NK-92 (cell line): Measurements from ENCODE around the gene PGLYRP3.

Experiments
- DNase-seq: peaks from one replicate; lab custom pipeline; 2025; ENCODE audit not compliant: unreplicated experiment; lab: John Stamatoyannopoulos, UW

The PGLYRP3 gene, protein sequence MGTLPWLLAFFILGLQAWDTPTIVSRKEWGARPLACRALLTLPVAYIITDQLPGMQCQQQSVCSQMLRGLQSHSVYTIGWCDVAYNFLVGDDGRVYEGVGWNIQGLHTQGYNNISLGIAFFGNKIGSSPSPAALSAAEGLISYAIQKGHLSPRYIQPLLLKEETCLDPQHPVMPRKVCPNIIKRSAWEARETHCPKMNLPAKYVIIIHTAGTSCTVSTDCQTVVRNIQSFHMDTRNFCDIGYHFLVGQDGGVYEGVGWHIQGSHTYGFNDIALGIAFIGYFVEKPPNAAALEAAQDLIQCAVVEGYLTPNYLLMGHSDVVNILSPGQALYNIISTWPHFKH

DNA sequence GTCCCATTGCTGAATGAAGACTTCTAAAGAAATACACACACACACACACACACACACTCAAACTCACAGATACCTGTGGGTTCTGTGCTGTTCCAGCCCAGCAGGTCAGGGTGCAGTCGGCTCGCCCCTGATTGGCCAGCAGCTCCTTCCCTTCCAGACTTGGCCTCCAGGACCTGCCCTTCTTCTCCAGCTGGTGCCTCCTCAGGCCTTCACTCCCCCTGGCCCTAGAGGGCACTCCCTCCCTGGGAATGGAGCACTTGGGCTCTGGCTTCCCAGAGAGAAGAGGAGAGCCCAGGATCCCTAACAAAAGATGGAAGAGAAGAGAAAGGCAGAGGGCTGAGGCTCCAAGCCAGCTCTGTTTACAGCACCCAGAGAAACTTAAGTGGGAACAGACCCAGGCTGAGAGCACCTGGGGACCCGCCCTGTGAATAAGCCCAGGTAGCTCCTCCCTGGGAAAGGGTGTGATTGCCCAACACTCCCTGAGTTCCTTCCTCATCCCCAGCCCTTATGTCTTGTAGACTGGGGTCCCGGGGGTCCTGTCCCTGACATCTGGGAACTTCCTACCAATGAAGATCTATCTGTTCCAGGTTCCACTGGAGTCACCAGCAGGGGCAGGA is at the start of gene PGLYRP3:
Gene PGLYRP3 (minus strand): TSS at position 383 of the 617 bp plus-strand sequence. CDS start 2,287 bp downstream, outside the sequence.
- DNase-seq, result no peak

DNA sequence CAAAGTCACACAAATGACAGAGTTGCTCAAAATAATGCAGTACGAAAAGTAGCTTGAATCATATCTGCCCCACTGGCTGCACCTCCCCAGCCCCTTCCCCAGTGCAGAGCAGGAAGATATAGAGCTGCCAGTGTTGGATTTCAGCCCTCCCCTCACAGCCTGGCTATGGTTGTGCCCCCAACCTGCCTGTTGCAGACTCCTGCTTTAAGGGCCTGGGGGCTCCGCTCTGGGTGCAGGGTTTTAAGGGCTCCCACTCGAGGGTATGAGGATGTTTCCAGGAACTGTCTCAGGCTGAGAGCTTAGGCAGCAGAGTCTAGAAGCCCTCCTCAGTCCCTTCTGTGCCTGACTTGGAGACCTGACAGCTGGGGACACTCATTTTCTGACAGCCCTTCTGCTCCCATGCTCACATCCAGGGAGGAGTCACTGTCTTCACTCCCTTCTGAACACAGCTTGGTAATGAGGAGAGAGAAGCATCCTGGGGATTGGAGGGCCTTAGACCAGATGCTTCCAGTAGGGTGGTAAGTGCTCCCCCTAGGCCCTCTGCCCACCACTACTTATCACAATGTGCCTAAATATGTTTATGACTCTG is 49.5 kb upstream of the PGLYRP3 start:
- no peak for DNase-seq

DNA sequence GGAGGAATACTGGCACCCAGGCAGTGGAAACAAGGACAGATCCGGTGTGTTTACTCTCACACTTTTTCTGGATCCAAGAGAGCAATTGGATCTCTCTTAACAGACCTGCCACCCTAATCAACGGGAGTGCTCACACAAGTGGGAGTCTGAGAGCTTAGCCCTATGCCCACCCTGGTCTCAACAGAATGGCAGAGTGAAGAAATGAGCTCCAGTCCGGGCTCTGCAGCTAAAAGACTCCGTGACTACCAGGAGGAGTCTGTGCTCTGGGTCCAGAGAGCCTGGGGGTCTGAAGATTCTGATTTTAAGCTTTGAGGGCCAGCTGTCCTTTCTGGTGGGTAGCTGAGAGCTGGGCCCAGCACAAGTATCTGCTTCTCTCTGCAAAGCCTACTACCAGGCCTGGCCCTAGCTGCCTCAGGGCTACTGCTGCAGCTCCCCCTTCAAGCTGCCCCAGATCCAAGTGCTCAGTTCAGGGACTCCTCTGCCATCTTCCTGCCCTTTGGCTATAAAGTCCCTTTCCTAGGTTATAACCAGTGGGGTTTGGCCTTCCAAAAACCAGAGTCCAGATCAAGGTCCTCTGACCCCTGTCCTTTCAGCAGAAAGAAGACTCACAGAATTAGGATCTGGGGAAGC is 48.8 kb upstream of the PGLYRP3 start:
- no peak for DNase-seq

DNA sequence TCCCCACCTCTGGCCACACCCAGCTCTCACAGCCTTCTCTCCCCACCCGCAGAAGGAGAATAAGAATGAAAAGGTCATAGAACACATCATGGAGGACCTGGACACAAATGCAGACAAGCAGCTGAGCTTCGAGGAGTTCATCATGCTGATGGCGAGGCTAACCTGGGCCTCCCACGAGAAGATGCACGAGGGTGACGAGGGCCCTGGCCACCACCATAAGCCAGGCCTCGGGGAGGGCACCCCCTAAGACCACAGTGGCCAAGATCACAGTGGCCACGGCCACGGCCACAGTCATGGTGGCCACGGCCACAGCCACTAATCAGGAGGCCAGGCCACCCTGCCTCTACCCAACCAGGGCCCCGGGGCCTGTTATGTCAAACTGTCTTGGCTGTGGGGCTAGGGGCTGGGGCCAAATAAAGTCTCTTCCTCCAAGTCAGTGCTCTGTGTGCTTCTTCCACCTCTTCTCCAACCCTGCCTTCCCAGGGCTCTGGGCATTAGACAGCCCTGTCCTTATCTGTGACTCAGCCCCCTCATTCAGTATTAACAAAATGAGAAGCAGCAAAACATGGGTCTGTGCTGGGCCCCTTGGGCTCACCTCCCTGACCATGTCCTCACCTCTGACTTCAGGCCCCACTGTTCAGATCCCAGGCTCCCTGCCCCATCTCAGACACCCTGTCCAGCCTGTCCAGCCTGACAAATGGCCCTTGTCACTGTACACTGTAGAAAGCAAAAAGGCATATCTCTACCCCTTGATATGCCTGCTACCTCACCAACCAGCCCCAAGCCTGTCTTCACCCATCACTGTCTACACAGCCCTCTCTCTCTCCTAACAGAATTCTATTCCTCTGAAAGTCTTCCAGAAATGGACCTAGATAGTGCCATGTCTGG is 48.1 kb upstream of the PGLYRP3 start:
- no peak for DNase-seq

DNA sequence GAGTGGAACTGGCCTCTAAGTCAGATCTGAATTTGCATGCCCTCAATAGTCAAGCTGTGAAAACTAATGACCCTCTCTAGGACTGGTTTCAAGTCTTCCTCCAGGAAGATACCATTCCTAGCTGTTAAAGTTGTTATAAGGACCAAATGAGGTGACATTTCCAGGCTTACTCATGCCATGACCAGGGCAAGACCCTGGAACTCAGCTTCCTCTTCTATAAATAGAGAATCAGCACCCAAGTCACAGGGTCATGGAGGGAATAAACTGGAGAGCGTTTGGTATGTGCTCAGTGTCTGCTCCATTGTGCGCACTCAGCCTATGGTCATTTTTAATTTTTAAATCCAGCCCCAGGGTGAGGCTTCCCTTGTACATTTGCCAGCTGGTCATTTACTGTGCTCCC is 47.4 kb upstream of the PGLYRP3 start:
- DNase-seq, result no peak

DNA sequence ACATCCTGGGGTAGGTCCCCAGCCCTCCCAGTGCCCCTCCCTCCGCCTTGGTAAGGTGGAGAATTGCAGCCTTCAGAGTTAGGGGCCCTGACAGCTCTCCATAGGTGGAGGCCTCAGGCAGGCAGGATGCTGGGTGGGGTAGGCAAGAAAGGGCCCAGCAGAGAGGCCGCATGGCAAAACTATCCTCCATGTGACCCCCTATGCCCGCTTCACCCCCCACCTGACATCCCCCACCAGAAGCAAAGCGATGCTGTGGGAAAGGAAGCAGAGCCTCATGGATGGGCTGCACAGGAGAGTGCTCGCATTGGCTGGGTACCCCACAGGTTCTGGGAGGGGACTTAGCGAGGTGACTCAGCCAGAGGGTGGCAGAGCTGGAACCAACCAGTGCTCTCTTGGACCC is 46.5 kb upstream of the PGLYRP3 start:
- DNase-seq, result no peak

DNA sequence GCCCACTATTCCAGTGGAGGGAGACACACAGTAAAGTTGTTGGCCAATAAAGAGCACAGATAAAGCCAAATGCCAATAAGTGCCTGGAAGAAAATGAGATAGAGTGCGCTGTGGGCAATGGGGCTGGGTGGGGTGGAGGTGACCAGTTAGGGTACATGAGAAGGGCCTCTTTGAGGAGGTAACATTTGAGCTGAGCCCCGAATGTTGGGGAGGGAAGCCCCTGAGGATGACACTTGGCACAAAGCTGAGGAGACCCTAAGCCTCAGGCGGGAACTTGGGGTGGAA is 45.9 kb upstream of the PGLYRP3 start:
- no peak for DNase-seq

DNA sequence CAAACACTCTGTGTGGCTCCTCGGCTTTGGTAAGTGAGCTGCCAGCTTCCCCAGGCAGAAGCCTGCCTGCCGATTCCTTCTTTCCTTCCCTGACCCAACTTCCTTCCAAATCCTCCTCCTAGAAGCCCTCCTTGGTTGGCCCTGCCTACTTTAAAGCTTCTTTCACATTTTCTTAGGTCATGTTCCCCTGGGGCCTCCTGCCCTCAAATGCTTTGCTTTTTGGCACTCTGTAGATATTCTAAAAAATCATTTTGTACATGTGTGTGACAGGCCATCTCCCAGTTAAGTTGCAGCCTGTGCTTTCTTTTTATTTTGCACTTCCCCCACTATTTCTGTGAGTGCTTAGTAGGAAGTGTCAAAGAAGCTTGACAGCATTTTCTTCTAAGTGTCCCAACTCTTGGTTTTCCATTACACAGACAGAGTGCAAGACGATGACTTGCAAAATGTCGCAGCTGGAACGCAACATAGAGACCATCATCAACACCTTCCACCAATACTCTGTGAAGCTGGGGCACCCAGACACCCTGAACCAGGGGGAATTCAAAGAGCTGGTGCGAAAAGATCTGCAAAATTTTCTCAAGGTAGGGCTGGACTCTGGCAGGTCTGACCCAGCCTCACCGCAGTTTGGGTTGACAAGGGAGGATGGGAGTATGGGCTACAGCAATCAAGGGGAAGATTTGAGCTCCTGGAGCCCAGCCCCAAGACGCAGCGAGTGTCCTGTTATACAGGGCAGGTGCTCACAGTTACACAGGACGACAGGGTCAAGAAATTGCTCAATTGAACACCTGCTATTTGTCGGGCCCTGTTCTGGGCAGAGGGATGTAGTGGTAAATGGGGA is 45.3 kb upstream of the PGLYRP3 start, which contains the start of gene S100A9:
Gene S100A9 (plus strand): TSS at position 2 of the 838 bp plus-strand sequence. CDS start 430 bp downstream, at position 432.
- no peak for DNase-seq

DNA sequence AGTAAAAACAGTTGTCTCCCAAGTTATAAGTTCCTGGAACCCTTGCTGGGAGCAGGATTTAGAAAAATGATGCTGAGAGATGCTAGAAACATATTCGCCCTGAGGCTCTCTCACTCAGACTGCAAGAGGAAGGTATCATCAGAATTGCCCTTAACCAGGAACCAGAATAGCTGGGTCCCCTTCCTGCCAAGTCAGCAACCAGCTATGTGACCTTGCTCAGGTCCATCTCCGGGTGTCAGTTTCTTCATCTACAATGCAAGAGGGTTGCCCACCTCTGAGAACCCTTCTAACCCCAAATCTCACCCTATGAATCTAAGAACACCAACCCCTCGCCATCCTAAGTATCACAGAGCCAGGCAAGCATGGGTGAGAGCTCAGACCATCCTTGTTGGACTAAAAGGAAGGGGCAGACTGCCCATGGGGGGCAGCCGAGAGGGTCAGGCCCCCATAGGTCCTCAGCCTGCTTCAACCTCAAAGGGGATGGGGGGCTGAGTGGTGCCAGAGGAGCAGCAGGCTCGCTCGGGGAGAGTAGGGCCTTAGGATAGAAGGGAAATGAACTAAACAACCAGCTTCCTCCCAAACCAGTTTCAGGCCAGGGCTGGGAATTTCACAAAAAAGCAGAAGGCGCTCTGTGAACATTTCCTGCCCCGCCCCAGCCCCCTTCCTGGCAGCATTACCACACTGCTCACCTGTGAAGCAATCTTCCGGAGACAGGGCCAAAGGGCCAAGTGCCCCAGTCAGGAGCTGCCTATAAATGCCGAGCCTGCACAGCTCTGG is 44.5 kb upstream of the PGLYRP3 start:
- no peak for DNase-seq

DNA sequence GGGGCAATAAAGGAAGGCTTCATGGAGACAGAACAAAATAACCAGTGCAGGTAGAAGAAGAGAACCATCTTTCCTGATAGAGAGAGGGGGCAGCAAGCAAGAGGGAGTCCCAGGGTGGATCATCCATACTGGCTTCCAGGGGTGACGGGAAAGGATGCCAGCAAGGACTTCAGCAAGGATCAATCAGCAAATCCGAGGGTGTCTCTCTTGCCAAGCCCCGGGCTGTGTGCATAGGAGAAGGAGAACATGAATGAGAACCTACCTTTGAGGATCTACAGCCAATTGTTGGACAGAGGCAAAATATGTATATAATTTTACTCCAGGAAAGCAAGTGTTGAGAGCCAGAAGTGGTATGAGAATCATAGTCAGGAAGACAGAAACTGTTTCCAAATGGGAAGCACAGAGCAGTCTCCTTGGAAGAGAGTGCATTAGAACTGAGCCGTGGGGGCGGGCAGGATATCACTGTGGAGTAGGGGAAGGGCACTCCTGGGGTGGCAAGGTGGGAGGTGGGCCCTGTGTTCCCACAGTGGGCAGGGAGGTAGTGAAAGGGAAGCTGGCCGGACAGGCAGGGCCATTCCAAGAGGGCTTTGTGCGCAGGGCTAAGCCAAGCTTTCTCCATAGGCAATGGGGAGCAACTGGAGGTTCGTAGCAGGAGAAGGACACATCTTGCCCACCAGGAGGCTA is 43.8 kb upstream of the PGLYRP3 start:
- DNase-seq, result no peak

DNA sequence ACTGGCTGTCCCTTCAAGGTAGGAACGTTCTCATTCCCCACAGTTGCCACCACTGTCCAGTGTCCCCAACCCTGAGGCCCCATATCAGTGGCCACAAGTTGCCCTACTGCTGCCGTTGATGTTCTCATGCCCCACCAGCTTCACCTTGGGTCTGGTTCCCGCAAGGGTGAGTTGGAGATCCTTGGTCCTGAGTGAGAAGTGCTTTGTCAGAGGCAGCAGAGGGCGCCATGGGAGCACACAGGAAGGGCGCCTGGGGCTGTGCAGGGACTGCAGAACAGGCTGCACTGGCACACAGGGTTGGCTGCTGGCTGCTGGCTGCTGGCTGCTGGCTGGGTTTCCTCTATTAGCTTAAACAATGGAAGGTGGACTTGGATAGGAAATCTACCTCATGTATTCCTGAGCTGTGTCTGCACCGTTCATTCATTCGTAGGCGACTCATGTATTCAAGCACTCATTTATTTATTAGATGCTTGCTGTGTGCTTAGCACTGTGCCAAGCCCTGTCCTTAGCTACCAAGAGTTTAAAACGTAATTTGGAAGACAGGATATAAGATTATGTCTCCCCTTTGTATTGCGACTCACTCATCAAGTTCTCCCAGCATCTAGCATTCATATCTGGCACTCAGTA is 42.8 kb upstream of the PGLYRP3 start:
- no peak for DNase-seq

DNA sequence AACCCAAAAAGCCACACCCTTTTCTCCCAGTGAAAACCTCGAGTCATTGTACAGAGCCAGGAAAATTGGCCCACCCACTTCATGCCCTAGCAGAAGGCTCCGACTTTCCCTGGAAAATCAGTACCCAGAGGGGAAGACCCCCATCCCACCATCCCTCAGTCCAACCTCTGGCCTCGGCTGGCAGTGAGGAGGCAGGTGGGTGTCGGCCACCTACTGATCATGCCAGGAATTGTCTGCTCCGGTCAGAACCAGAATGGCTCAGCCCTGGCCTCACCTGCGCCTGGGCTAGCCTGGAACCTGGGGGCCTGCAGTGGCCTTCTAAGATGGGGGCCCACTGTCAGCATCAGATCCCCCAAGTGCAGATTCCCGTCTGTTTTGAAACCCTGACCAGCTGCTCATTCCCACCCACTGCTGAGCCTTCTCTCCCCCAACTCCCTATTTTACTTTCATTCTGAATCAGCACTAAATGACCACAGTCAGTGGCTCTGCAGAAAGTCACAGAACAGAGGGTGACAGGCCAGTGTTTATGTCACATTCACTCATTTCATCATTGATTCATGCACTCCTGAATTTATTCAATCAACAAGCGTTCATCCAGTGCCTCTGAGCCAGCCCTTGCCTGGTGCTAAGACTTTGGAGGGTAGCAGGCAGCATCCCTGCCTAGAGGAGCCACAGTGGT is 41.9 kb upstream of the PGLYRP3 start:
- no peak for DNase-seq

DNA sequence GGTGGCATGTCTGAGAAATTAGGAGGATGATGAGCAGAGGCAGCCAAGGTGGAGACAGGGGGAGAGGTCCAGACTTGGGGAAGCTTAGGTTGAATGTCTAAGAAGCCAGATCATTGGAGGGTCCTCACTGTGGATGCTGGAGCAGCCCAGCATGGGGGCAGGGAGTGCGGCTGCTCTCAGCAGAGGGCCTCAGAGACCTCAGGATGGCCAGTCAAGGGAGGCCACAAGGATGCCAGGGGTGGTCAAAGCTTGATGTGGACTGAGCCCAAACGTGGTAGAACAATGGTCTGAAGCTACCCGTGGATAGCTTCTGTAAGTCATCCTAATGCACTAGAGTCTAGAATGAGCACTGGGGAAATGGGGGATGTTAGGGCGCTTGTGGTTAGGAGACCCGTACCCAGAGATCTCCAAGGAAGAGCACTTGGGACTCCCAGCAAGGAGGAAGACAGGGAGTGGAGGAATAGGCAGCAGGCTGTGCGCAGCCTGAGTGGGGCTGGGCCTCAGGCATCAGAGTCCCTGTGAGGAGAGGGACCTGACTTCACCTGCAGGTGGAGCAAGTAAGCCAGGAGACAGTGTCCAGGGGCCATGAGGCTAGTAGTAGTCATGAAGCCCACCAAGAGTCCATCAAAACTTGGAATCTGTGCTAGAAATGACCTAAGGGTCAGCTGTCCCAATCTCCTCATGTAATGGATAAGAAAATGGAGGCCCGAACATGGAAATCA is 40.6 kb upstream of the PGLYRP3 start:
- DNase-seq, result no peak

DNA sequence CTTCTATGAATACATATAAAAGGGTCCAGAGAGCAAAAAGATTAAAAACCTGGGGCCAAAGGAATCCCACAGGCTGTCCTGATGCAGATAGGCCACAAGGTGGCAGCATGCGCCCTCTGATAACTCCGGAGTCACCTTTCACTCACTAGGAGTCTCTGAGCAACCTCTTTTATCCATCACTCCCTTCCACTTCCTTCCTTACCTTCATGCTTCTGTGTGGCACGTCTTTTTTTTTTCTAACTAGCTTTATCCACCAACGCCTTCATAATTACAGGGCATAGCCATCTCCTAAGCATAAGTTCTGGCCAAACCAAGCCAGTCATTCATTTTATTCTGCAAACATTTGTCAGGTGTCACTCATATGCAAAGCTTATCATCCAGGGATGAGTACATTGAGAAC is 39.8 kb upstream of the PGLYRP3 start:
- DNase-seq, result no peak

DNA sequence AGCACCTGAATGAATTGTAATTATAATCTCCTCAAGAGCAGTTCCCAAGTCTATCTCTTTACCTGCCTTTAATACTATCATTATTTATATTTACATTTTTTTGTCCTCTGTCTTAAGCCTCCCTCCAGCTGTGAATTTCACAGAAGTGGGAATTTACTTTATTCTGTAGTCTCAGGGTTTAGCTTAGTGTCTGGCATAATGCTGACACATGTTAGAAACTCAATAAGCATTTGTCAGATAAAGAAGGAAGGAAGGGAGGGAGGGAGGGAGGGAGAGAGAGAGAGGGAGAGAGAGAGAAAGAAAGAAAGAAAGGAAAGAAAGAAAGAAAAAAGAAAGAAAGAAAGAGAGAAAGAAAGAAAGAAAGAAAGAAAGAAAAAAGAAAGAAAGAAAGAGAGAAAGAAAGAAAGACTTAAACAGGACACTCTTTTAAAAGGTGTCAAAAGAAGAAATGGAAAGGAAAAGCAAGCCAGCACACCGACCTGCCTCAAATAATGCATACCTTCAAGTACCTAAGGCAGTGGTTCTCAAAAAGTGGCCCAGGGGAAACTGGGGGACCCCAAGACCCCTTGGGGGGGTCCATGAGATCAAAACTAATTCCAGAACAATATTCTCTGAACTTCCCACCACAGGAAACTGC is 37.7 kb upstream of the PGLYRP3 start:
- no peak for DNase-seq
